CD4-positive, alpha-beta T cell (primary cell): ENCODE results near the gene VENTX. TPM values are rescaled to one million over a fixed set of nuclear protein-coding genes. Genes with fewer than 3 reads are reported as not detected.

Experiments
- ATAC-seq: fragments of 200-7000 bp; cut with Tn5 transposase; one replicate; pipeline ENCODE4 v1.10.0; 2022; ENCODE audit warnings: mild to moderate bottlenecking; ENCODE audit not compliant: poor library complexity
- CTCF ChIA-PET: fragments of 350-600 bp; sonication (Branson Sonifier 250); formaldehyde crosslinking; loops from one replicate; lab custom pipeline; 2021; ENCODE audit warnings: antibody characterized with exemption, inconsistent platforms; lab: Charles Lee
- POLR2A ChIA-PET: fragments of 350-600 bp; sonication (Branson Sonifier 250); formaldehyde crosslinking; loops from one replicate; lab custom pipeline; 2021; ENCODE audit warnings: antibody characterized with exemption, inconsistent platforms; lab: Charles Lee
- DNase-seq, 14 experiments: peaks; one replicate each; pipeline ENCODE4 v3.0.0-alpha.2; 2013 to 2020; ENCODE audit warnings: mixed read lengths in 2 of 14
- H3K27ac ChIP-seq, 2 donors: one replicate each; pipeline versions ENCODE4 v1.5.1 to v1.7.0; 2013; ENCODE audit warnings: low read length in 2 of 2, low read depth in 1 of 2, mild to moderate bottlenecking in 1 of 2
- H3K27me3 ChIP-seq, 2 experiments: 1 replicate in 1 of 2; 2 replicates in 1 of 2; pipeline versions ENCODE4 v1.6.1 to v1.7.0; 2013; ENCODE audit warnings: low read length in 2 of 2, control low read depth in 1 of 2, mild to moderate bottlenecking in 1 of 2, moderate library complexity in 1 of 2; ENCODE audit not compliant: insufficient read depth in 2 of 2, control insufficient read depth in 1 of 2
- H3K36me3 ChIP-seq: one replicate; pipeline ENCODE4 v1.6.1; 2013; ENCODE audit warnings: low read length, control low read depth; ENCODE audit not compliant: insufficient read depth
- H3K4me1 ChIP-seq: one replicate; pipeline ENCODE4 v1.6.1; 2013; ENCODE audit warnings: low read length, control low read depth; ENCODE audit not compliant: insufficient read depth
- H3K4me3 ChIP-seq: one replicate; pipeline ENCODE4 v1.5.1; 2013; ENCODE audit warnings: mild to moderate bottlenecking, low read length, moderate library complexity
- H3K9me3 ChIP-seq, 2 experiments: 1 replicate in 1 of 2; 2 replicates in 1 of 2; pipeline versions ENCODE4 v1.6.1 to v1.7.0; 2013; ENCODE audit warnings: low read length in 2 of 2, mild to moderate bottlenecking in 2 of 2, control low read depth in 1 of 2, moderate library complexity in 1 of 2; ENCODE audit not compliant: control insufficient read depth in 1 of 2, insufficient read depth in 1 of 2
- H3K27ac Mint-ChIP-seq: one replicate; pipeline ENCODE4 v1.8.0; 2020; ENCODE audit warnings: mixed read lengths
- H3K27me3 Mint-ChIP-seq: one replicate; pipeline ENCODE4 v1.8.0; 2021; ENCODE audit warnings: mixed read lengths
- H3K36me3 Mint-ChIP-seq: one replicate; pipeline ENCODE4 v1.8.0; 2021; ENCODE audit warnings: low read depth, mixed read lengths
- H3K4me1 Mint-ChIP-seq: one replicate; pipeline ENCODE4 v1.8.0; 2021; ENCODE audit warnings: low read depth, mixed read lengths
- H3K4me3 Mint-ChIP-seq: one replicate; pipeline ENCODE4 v1.8.0; 2020; ENCODE audit warnings: mild to moderate bottlenecking, mixed read lengths
- H3K9me3 Mint-ChIP-seq: one replicate; pipeline ENCODE4 v1.8.0; 2020; ENCODE audit warnings: mixed read lengths
- intact Hi-C, 2 experiments: fragments of 100-400 bp; cut with DNase I in 1 of 2; cut with micrococcal nuclease in 1 of 2; formaldehyde crosslinking; loops; one replicate each; pipeline versions ENCODE4 v1.15.1 to v1.9.0; 2023 to 2025; cut with DNase I, micrococcal nuclease
- polyA plus RNA-seq, 2 donors: library from polyadenylated mRNA; unstranded; fragments of 120-200 nt; gene quantifications; one replicate each; pipeline ENCODE4 v1.2.1, GENCODE V29; 2013
- total RNA-seq, 174 experiments: library from RNA in 2 of 174; stranded (reverse) in 2 of 174; gene quantifications; one replicate each; pipeline ENCODE4 v1.2.3 and lab custom pipeline; 2021 to 2026
- TF ChIP-seq, protein P1 (sequence below): fragments of 200-600 bp; IDR thresholded peaks from one replicate; pipeline ENCODE4 v1.8.0; 2022; ENCODE audit warnings: antibody characterized with exemption, mild to moderate bottlenecking

VENTX gene, protein sequence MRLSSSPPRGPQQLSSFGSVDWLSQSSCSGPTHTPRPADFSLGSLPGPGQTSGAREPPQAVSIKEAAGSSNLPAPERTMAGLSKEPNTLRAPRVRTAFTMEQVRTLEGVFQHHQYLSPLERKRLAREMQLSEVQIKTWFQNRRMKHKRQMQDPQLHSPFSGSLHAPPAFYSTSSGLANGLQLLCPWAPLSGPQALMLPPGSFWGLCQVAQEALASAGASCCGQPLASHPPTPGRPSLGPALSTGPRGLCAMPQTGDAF
- total RNA-seq, result under 1 TPM; 0.11 to 0.14 TPM
- polyA plus RNA-seq (2013, experiment 1 of 2), result 1.5 TPM
- polyA plus RNA-seq (2013, experiment 2 of 2), result 0.91 TPM
- total RNA-seq (lab: John Stamatoyannopoulos, UW), result 0 to 1.2 (median 0.02) reads per million in 172 experiments

DNA sequence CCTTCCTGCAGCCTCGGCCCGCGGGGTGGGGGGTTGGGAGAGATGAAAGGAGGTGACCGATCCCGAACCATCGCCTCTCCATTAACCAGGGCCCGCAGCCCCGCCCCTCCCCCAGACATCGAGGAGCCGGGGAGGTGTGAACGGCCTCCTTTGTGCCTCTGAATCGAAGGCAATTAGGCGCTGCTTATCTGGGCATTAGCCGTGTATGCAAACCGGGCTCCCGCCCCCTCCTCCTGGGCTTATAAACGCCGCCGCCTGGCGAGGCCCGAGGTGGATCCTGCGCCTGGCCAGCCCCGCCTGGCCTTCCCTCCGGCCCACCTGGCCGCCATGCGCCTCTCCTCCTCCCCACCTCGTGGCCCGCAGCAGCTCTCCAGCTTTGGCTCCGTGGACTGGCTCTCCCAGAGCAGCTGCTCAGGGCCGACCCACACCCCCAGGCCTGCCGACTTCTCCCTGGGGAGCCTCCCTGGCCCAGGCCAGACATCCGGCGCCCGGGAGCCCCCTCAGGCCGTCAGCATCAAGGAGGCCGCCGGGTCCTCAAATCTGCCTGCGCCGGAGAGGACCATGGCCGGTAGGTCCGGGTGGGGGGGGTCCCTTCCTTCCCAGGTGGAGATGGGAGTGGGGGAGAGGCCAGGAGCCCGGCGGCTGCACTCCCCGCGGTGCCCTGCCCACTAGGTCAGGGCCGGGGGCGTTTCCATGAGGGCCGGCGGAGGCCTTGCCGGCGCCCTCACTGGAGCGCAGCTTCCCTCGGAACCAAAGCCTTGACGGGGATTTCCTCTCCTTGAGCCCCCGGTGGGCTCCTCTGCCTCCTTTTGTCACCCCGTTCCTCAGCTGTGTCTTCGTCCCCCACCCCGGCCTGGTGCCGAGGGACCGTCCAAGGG, at the start of gene VENTX:
Gene VENTX, plus strand, starts transcription at position 268 of the 878 bp plus-strand sequence. Its CDS starts 60 bp downstream, at position 328.
- POLR2A ChIA-PET, result no interaction called here
- DNase-seq, result no peak
- TF ChIP-seq, protein P1, sequence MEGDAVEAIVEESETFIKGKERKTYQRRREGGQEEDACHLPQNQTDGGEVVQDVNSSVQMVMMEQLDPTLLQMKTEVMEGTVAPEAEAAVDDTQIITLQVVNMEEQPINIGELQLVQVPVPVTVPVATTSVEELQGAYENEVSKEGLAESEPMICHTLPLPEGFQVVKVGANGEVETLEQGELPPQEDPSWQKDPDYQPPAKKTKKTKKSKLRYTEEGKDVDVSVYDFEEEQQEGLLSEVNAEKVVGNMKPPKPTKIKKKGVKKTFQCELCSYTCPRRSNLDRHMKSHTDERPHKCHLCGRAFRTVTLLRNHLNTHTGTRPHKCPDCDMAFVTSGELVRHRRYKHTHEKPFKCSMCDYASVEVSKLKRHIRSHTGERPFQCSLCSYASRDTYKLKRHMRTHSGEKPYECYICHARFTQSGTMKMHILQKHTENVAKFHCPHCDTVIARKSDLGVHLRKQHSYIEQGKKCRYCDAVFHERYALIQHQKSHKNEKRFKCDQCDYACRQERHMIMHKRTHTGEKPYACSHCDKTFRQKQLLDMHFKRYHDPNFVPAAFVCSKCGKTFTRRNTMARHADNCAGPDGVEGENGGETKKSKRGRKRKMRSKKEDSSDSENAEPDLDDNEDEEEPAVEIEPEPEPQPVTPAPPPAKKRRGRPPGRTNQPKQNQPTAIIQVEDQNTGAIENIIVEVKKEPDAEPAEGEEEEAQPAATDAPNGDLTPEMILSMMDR, result no peak

GRCh38 chr10:133187906-133188681, 49.6 kb upstream of the VENTX start:
- Histone ChIP-seq H3K4me1 (no peaks in the 10 kb centered on the region), H3K27me3 (peaks cover 0 to 3% of the 10 kb centered on the region in 2 experiments), H3K4me3 (no peak overlapping the region), H3K27ac (no peak overlapping the region), H3K9me3 (peaks cover 0 to 16% of the 10 kb centered on the region in 2 experiments), H3K36me3 (no peaks in the 10 kb centered on the region)
- TF ChIP-seq, protein P1, result no peak
- CTCF ChIA-PET, result no interaction called here
- ATAC-seq, result no peak
- H3K9me3 Mint-ChIP-seq, result no peaks in the 10 kb centered on the region
- no peaks in the 10 kb centered on the region for H3K27me3 Mint-ChIP-seq
- POLR2A ChIA-PET, result no interaction called here
- DNase-seq, result no peak
- intact Hi-C loops, result no loop called here
- no peaks in the 10 kb centered on the region for H3K4me1 Mint-ChIP-seq
- no peaks in the 10 kb centered on the region for H3K36me3 Mint-ChIP-seq
- no peak overlapping the region for H3K27ac Mint-ChIP-seq
- no peak overlapping the region for H3K4me3 Mint-ChIP-seq

More for the DNA sequence above, at the start of gene VENTX:
- H3K9me3 ChIP-seq, result peaks cover 0 to 19% of the 10 kb centered on the region in 2 experiments
- no peak within 1 kb of the TSS for H3K27ac Mint-ChIP-seq
- ATAC-seq, result no peak
- H3K27me3 ChIP-seq, result peaks cover 51 to 62% of the 10 kb centered on the region in 2 experiments
- CTCF ChIA-PET, result no interaction called here
- peaks cover 49% of the 10 kb centered on the region for H3K4me1 ChIP-seq
- H3K9me3 Mint-ChIP-seq, result no peaks in the 10 kb centered on the region
- H3K36me3 ChIP-seq, result no peaks in the 10 kb centered on the region
- H3K27ac ChIP-seq, result no peak within 1 kb of the TSS
- peak within 1 kb of the TSS; percentile 23 for H3K4me3 Mint-ChIP-seq
- no peak within 1 kb of the TSS for H3K4me3 ChIP-seq
- peaks cover 25% of the 10 kb centered on the region for H3K4me1 Mint-ChIP-seq
- intact Hi-C loops, result no loop called here
- no peaks in the 10 kb centered on the region for H3K36me3 Mint-ChIP-seq
- peaks cover 66% of the 10 kb centered on the region for H3K27me3 Mint-ChIP-seq

DNA sequence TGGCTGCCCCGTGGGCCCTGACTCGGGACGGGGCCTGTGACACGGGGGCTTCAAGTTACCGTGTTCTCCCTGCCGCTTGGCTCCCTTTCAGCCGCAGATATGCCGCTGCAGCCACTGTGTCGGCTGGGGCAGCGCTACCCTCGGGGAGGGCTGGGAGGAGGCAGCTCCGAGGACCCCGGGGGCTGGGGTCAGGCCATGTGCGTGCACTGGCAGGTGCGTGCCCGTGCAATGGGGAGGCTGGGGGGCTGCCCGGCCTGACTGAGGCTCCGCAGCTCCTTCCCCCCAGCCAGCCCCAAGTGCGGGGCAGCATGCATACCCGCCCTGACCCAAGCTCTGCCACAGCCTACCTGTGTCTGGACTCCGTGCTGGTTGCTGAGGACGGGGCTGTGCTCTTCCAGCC, 48.4 kb upstream of the VENTX start:
- Histone ChIP-seq H3K27ac (no peak overlapping the region), H3K4me3 (no peak overlapping the region), H3K36me3 (no peaks in the 10 kb centered on the region), H3K4me1 (no peaks in the 10 kb centered on the region), H3K9me3 (peaks cover 0 to 10% of the 10 kb centered on the region in 2 experiments), H3K27me3 (peaks cover 0 to 3% of the 10 kb centered on the region in 2 experiments)
- TF ChIP-seq, protein P1, result no peak
- no peaks in the 10 kb centered on the region for H3K4me1 Mint-ChIP-seq
- H3K9me3 Mint-ChIP-seq, result no peaks in the 10 kb centered on the region
- CTCF ChIA-PET, result no interaction called here
- DNase-seq (no peak), ATAC-seq (no peak)
- H3K27me3 Mint-ChIP-seq, result no peaks in the 10 kb centered on the region
- H3K27ac Mint-ChIP-seq, result no peak overlapping the region
- H3K4me3 Mint-ChIP-seq, result no peak overlapping the region
- POLR2A ChIA-PET, result no interaction called here
- H3K36me3 Mint-ChIP-seq, result no peaks in the 10 kb centered on the region
- intact Hi-C loops, result no loop called here
